K562 (cell line): ENCODE data around the gene LIMS2. TPM values are rescaled to one million over a fixed set of nuclear protein-coding genes. Genes with fewer than 3 reads are reported as not detected.

Experiments
- ATAC-seq: fragments of 200-7000 bp; cut with Tn5 transposase; 3 replicates; pipeline ENCODE4 v1.9.1; 2020; ENCODE audit warnings: moderate library complexity
- BruUV-seq: library from RNA; stranded (reverse); fragments of 400-500 nt; replicated peaks from 2 replicates; lab custom pipeline; 2021; lab: Mats Ljungman, UMichigan
- CTCF ChIA-PET: fragments of 300-600 bp; formaldehyde crosslinking; extraction: SDS; loops from one replicate; lab custom pipeline; 2021; ENCODE audit warnings: low intra/inter-chr PET ratio; lab: Yijun Ruan, JAX
- POLR2A ChIA-PET: fragments of 300-600, 350-650 bp; sonication (Branson Sonifier 250); formaldehyde crosslinking; extraction: SDS; loops from one replicate; lab custom pipeline; 2021; ENCODE audit warnings: antibody characterized with exemption, inconsistent platforms; lab: Yijun Ruan, JAX
- DNase-seq, 4 experiments: peaks; one replicate each; pipeline versions ENCODE4 v3.0.0 to v3.0.0-alpha.2; 2011 to 2018; ENCODE audit warnings: low spot score in 3 of 4, mixed read lengths in 3 of 4; ENCODE audit errors: extremely low read depth in 1 of 4
- FAIRE-seq: peaks from 2 replicates; lab custom pipeline; 2011; peaks lifted over from hg19 to GRCh38; lab: Jason Lieb, UNC
- H2AFZ ChIP-seq: 2 replicates; pipeline ENCODE4 v1.6.0; 2011; ENCODE audit warnings: low read depth, low read length, control low read depth, inconsistent platforms
- H3K27ac ChIP-seq: fragments of 200-600 bp; 3 replicates; pipeline ENCODE4 v1.8.0; 2011; ENCODE audit warnings: low read depth, mild to moderate bottlenecking, control low read depth, inconsistent platforms, low read length, moderate library complexity, mixed read lengths; ENCODE audit errors: extremely low read depth
- H3K27me3 ChIP-seq, 2 experiments: fragments of 300-600 bp in 1 of 2; 2 replicates in 1 of 2; 3 replicates in 1 of 2; pipeline versions ENCODE4 v1.6.0 to v1.8.0; 2011; ENCODE audit warnings: inconsistent platforms in 2 of 2, low read length in 2 of 2, mild to moderate bottlenecking in 1 of 2, mixed read lengths in 1 of 2, moderate library complexity in 1 of 2; ENCODE audit not compliant: control insufficient read depth in 2 of 2, insufficient read depth in 2 of 2
- H3K36me3 ChIP-seq: fragments of 300-600 bp; 3 replicates; pipeline ENCODE4 v1.8.0; 2011; ENCODE audit warnings: mild to moderate bottlenecking, low read length, inconsistent platforms; ENCODE audit not compliant: control insufficient read depth, insufficient read depth
- H3K4me1 ChIP-seq, 2 experiments: fragments of 200-600 bp in 1 of 2; replicated peaks in 1 of 2; 2 replicates in 1 of 2; 3 replicates in 1 of 2; pipeline versions ENCODE4 v1.5.1 to v1.8.0; 2011; ENCODE audit warnings: inconsistent platforms in 2 of 2, low read length in 2 of 2, mild to moderate bottlenecking in 1 of 2, mixed read lengths in 1 of 2, moderate library complexity in 1 of 2; ENCODE audit not compliant: control insufficient read depth in 2 of 2, insufficient read depth in 2 of 2
- H3K4me2 ChIP-seq: 2 replicates; pipeline ENCODE4 v1.6.1; 2011; ENCODE audit warnings: low read length, control low read depth, inconsistent platforms, mixed read lengths; ENCODE audit not compliant: insufficient read depth
- H3K4me3 ChIP-seq: fragments of 200-600 bp; sonication (generic), shearing (Covaris generic); 2 replicates; pipeline ENCODE4 v1.5.1; 2016; ENCODE audit warnings: control low read depth, inconsistent platforms
- H3K79me2 ChIP-seq: fragments of 200-600 bp; 3 replicates; pipeline ENCODE4 v1.8.0; 2011; ENCODE audit warnings: low read length, inconsistent platforms; ENCODE audit not compliant: control insufficient read depth, insufficient read depth
- H3K9ac ChIP-seq, 2 experiments: 2 replicates each; pipeline versions ENCODE4 v1.6.0 to v1.6.1; 2011; ENCODE audit warnings: low read depth in 2 of 2, low read length in 2 of 2, control low read depth in 1 of 2, inconsistent platforms in 1 of 2, mild to moderate bottlenecking in 1 of 2, mixed read lengths in 1 of 2; ENCODE audit not compliant: insufficient read depth in 1 of 2
- H3K9me1 ChIP-seq: one replicate; pipeline ENCODE4 v1.6.0; 2011; ENCODE audit warnings: inconsistent platforms, mild to moderate bottlenecking, low read length, moderate library complexity; ENCODE audit not compliant: control insufficient read depth, insufficient read depth
- H3K9me3 ChIP-seq: replicated peaks from 2 replicates; pipeline ENCODE4 v1.5.1; 2011; ENCODE audit warnings: low read depth, low read length, inconsistent platforms; ENCODE audit not compliant: control insufficient read depth, insufficient read depth
- H4K20me1 ChIP-seq: replicated peaks from 2 replicates; pipeline ENCODE4 v1.6.1; 2011; ENCODE audit warnings: low read length, inconsistent platforms, mixed read lengths; ENCODE audit not compliant: control insufficient read depth, insufficient read depth
- ARID2 ChIP-seq: fragments of 450-650 bp; IDR thresholded peaks from 2 replicates; pipeline ENCODE4 v1.6.1; 2017; ENCODE audit warnings: antibody characterized with exemption, mild to moderate bottlenecking
- CBFB ChIP-seq: sonication (generic); formaldehyde crosslinking; IDR thresholded peaks from 2 replicates; pipeline ENCODE4 v1.4.0; 2020; ENCODE audit warnings: mild to moderate bottlenecking, missing genetic modification reagents
- ESRRA ChIP-seq: fragments of 450-650 bp; IDR thresholded peaks from 2 replicates; pipeline ENCODE4 v1.6.1; 2014; ENCODE audit warnings: low read depth, mild to moderate bottlenecking, moderate library complexity, borderline replicate concordance
- LCOR ChIP-seq: sonication (generic); formaldehyde crosslinking; IDR thresholded peaks from 2 replicates; pipeline ENCODE4 v1.8.0; 2022; ENCODE audit warnings: mild to moderate bottlenecking, missing genetic modification reagents
- PCBP1 ChIP-seq: fragments of 200-400 bp; formaldehyde crosslinking; IDR thresholded peaks from 2 replicates; pipeline ENCODE4 v1.6.1; 2018; ENCODE audit warnings: mild to moderate bottlenecking, low read depth, low read length; ENCODE audit not compliant: poor library complexity, severe bottlenecking
- TEAD2 ChIP-seq: fragments of 450-650 bp; IDR thresholded peaks from 2 replicates; pipeline ENCODE4 v1.6.1; 2016; ENCODE audit warnings: missing genetic modification characterization, control low read depth, missing compliant biosample characterization
- WHSC1 ChIP-seq: IDR thresholded peaks from one replicate; pipeline ENCODE4 v1.6.1; 2012; ENCODE audit warnings: low read length, control low read depth, inconsistent platforms
- WGBS: fragments of 100-300 bp; shearing (Covaris generic); methylation state at CpG from one replicate; pipeline ENCODE4 v1.1.6; 2016; ENCODE audit warnings: low coverage, mixed read lengths; ENCODE audit not compliant: insufficient coverage; ENCODE audit errors: missing lambda C conversion rate; 5-methylcytosine and 5-hydroxymethylcytosine counted together
- in situ Hi-C: fragments of 300-500 bp; cut with MboI; formaldehyde crosslinking; loops from 4 replicates; pipeline ENCODE4 v1.15.0; 2018; ENCODE audit warnings: inconsistent platforms, mixed read lengths
- intact Hi-C: fragments of 100-400 bp; cut with micrococcal nuclease; formaldehyde crosslinking; loops from 2 replicates; pipeline ENCODE4 v1.14.2; 2022
- polyA plus RNA-seq, 8 experiments: library from polyadenylated mRNA; depleted of rRNA in 4 of 8; stranded (reverse) in 5 of 8; unstranded in 3 of 8; fragments of >200 nt; fragmentation: Nextera tagmentation in 2 of 8; fragmentation: Illumina TruSeq in 1 of 8; extraction: Ambion mirVana in 2 of 8; extraction: Trizol in 1 of 8; gene quantifications; 2 replicates each; pipeline versions ENCODE4 v1.2.1 to v1.2.3, GENCODE V29; 2011 to 2014; ENCODE audit warnings: inconsistent platforms in 1 of 8, missing spikeins in 1 of 8
- total RNA-seq, 7 experiments: library from RNA; depleted of rRNA in 6 of 7; stranded (reverse); fragments of >200 nt in 6 of 7; fragmentation: Illumina TruSeq in 2 of 7; extraction: Trizol in 2 of 7; gene quantifications; 2 replicates each; pipeline versions ENCODE4 v1.2.1 to v1.2.3, GENCODE V29; 2011 to 2021; ENCODE audit warnings: low replicate concordance in 1 of 7
- TF ChIP-seq, protein P1 (sequence below): fragments of 250-450 bp; sonication (Bioruptor Pico); IDR thresholded peaks from 2 replicates; pipeline ENCODE4 v1.4.0; 2020
- TF ChIP-seq, protein P2 (sequence below): sonication (generic); formaldehyde crosslinking; IDR thresholded peaks from 2 replicates; pipeline ENCODE4 v1.8.0; 2022; ENCODE audit warnings: missing genetic modification reagents, mild to moderate bottlenecking, borderline replicate concordance
- TF ChIP-seq, protein P3 (sequence below): fragments of 250-450 bp; sonication (Bioruptor Pico); IDR thresholded peaks from 2 replicates; pipeline ENCODE4 v1.5.0; 2021
- TF ChIP-seq, protein P4 (sequence below): fragments of 450-650 bp; IDR thresholded peaks from 2 replicates; pipeline ENCODE4 v1.6.1; 2017; ENCODE audit warnings: antibody characterized with exemption
- TF ChIP-seq, protein P5 (sequence below): fragments of 250-450 bp; sonication (Bioruptor Pico); IDR thresholded peaks from 2 replicates; pipeline ENCODE4 v1.5.0; 2020; ENCODE audit warnings: mild to moderate bottlenecking, borderline replicate concordance

Gene LIMS2
- total and polyA plus RNA-seq, 9 of the 15 experiments (the other 6 are each of a cell fraction or from before 2014, with no cell fraction given): 0.04 to 0.22 TPM; not detected in 7

DNA sequence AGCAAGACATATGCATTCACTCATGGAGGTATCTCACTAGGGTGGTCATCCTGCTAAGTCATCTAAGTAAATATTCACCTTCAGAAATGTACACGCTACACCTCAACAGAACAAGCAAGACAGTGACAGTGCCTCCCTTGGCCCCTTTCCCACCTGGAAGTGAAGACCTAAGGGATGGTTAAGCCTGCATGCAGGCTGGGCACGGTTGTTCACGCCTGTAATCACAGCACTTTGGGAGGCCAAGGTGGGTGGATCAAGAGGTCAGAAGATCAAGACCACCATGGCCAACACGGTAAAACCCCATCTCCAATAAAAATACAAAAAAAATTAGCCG is 4.4 kb downstream of the LIMS2 start:
- DNase-seq: no peak
- no peak for TF ChIP-seq TEAD2 (tag)
- no peak for TF ChIP-seq ARID2
- TF ChIP-seq, protein P1, sequence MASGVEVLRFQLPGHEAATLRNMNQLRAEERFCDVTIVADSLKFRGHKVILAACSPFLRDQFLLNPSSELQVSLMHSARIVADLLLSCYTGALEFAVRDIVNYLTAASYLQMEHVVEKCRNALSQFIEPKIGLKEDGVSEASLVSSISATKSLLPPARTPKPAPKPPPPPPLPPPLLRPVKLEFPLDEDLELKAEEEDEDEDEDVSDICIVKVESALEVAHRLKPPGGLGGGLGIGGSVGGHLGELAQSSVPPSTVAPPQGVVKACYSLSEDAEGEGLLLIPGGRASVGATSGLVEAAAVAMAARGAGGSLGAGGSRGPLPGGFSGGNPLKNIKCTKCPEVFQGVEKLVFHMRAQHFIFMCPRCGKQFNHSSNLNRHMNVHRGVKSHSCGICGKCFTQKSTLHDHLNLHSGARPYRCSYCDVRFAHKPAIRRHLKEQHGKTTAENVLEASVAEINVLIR (CRISPR knock-in tag): no peak
- TF ChIP-seq LCOR (CRISPR knock-in tag): no peak
- no peak for TF ChIP-seq ESRRA
- no peak for TF ChIP-seq WHSC1
- TF ChIP-seq CBFB (CRISPR knock-in tag): no peak
- TF ChIP-seq, protein P2, sequence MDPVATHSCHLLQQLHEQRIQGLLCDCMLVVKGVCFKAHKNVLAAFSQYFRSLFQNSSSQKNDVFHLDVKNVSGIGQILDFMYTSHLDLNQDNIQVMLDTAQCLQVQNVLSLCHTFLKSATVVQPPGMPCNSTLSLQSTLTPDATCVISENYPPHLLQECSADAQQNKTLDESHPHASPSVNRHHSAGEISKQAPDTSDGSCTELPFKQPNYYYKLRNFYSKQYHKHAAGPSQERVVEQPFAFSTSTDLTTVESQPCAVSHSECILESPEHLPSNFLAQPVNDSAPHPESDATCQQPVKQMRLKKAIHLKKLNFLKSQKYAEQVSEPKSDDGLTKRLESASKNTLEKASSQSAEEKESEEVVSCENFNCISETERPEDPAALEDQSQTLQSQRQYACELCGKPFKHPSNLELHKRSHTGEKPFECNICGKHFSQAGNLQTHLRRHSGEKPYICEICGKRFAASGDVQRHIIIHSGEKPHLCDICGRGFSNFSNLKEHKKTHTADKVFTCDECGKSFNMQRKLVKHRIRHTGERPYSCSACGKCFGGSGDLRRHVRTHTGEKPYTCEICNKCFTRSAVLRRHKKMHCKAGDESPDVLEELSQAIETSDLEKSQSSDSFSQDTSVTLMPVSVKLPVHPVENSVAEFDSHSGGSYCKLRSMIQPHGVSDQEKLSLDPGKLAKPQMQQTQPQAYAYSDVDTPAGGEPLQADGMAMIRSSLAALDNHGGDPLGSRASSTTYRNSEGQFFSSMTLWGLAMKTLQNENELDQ (CRISPR knock-in tag): no peak
- TF ChIP-seq, protein P3, sequence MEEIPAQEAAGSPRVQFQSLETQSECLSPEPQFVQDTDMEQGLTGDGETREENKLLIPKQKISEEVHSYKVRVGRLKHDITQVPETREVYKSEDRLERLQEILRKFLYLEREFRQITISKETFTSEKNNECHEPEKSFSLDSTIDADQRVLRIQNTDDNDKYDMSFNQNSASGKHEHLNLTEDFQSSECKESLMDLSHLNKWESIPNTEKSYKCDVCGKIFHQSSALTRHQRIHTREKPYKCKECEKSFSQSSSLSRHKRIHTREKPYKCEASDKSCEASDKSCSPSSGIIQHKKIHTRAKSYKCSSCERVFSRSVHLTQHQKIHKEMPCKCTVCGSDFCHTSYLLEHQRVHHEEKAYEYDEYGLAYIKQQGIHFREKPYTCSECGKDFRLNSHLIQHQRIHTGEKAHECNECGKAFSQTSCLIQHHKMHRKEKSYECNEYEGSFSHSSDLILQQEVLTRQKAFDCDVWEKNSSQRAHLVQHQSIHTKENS: no peak
- TF ChIP-seq, protein P4, sequence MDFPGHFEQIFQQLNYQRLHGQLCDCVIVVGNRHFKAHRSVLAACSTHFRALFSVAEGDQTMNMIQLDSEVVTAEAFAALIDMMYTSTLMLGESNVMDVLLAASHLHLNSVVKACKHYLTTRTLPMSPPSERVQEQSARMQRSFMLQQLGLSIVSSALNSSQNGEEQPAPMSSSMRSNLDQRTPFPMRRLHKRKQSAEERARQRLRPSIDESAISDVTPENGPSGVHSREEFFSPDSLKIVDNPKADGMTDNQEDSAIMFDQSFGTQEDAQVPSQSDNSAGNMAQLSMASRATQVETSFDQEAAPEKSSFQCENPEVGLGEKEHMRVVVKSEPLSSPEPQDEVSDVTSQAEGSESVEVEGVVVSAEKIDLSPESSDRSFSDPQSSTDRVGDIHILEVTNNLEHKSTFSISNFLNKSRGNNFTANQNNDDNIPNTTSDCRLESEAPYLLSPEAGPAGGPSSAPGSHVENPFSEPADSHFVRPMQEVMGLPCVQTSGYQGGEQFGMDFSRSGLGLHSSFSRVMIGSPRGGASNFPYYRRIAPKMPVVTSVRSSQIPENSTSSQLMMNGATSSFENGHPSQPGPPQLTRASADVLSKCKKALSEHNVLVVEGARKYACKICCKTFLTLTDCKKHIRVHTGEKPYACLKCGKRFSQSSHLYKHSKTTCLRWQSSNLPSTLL: no peak
- TF ChIP-seq PCBP1: no peak
- TF ChIP-seq, protein P5, sequence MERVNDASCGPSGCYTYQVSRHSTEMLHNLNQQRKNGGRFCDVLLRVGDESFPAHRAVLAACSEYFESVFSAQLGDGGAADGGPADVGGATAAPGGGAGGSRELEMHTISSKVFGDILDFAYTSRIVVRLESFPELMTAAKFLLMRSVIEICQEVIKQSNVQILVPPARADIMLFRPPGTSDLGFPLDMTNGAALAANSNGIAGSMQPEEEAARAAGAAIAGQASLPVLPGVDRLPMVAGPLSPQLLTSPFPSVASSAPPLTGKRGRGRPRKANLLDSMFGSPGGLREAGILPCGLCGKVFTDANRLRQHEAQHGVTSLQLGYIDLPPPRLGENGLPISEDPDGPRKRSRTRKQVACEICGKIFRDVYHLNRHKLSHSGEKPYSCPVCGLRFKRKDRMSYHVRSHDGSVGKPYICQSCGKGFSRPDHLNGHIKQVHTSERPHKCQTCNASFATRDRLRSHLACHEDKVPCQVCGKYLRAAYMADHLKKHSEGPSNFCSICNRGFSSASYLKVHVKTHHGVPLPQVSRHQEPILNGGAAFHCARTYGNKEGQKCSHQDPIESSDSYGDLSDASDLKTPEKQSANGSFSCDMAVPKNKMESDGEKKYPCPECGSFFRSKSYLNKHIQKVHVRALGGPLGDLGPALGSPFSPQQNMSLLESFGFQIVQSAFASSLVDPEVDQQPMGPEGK (CRISPR knock-in tag): no peak
- H3K79me2 ChIP-seq: no peaks in the 10 kb centered on the region
- H3K9me3 ChIP-seq: no peaks in the 10 kb centered on the region
- H3K4me2 ChIP-seq: no peak overlapping the region
- ChIA-PET POLR2A (no interaction called here), CTCF (no interaction called here)
- in situ Hi-C loops: no loop called here
- whole genome bisulfite sequencing: 0% methylated on average over 5 of the region's 5 CpGs
- H3K4me3 ChIP-seq: no peak overlapping the region
- H2AFZ ChIP-seq: no peak overlapping the region
- peaks cover 3% of the 10 kb centered on the region for H3K9me1 ChIP-seq
- H3K27ac ChIP-seq: no peak overlapping the region
- ATAC-seq: no peak
- H3K9ac ChIP-seq: no peak overlapping the region
- BruUV-seq: no TSS peak
- H3K36me3 ChIP-seq: no peaks in the 10 kb centered on the region
- H4K20me1 ChIP-seq: 0 out of 2 replicates have a peak, but pooled peaks cover 7% of the 10 kb centered on the region
- peaks cover 51 to 53% of the 10 kb centered on the region in 2 experiments for H3K27me3 ChIP-seq
- intact Hi-C loops: no loop called here
- FAIRE-seq: no peak
- H3K4me1 ChIP-seq: peaks cover 0 to 17% of the 10 kb centered on the region in 2 experiments; a peak in 2 of 5 replicates
